HepG2 (cell line): ENCODE results near the gene INPP5E. TPM values are rescaled to one million over a fixed set of nuclear protein-coding genes. Genes with fewer than 3 reads are reported as not detected.

Experiments
- AGO1 ChIP-seq: fragments of 200-400 bp; formaldehyde crosslinking; IDR thresholded peaks from 2 replicates; pipeline ENCODE4 v1.6.1; 2017; ENCODE audit warnings: mild to moderate bottlenecking, low read depth, low read length, moderate library complexity; ENCODE audit not compliant: poor library complexity, severe bottlenecking
- AGO2 ChIP-seq: fragments of 200-400 bp; formaldehyde crosslinking; optimal IDR thresholded peaks from 2 replicates; pipeline ENCODE3; 2017; ENCODE audit warnings: mild to moderate bottlenecking, low read depth, low read length, moderate library complexity
- HIVEP1 ChIP-seq: sonication (generic); formaldehyde crosslinking; IDR thresholded peaks from 2 replicates; pipeline ENCODE4 v1.4.0; 2020; ENCODE audit warnings: mild to moderate bottlenecking, missing genetic modification reagents
- NONO ChIP-seq, 2 experiments: fragments of 450-650 bp in 1 of 2; sonication (generic) in 1 of 2; formaldehyde crosslinking in 1 of 2; IDR thresholded peaks in 1 of 2; conservative IDR thresholded peaks in 1 of 2; 2 replicates each; pipeline versions ENCODE4 v1.6.1 to v1.8.0; 2017 to 2022; ENCODE audit warnings: mild to moderate bottlenecking in 1 of 2, missing genetic modification reagents in 1 of 2, moderate library complexity in 1 of 2
- PHF5A ChIP-seq: IDR thresholded peaks from one replicate; pipeline ENCODE4 v1.6.1; 2018; ENCODE audit warnings: low read depth, missing genetic modification reagents; ENCODE audit not compliant: unreplicated experiment
- RFX5 ChIP-seq: IDR thresholded peaks from 2 replicates; pipeline ENCODE4 v1.6.1; 2011; ENCODE audit warnings: low read depth, low read length, improper control_type of control experiment
- SALL1 ChIP-seq: sonication (generic); formaldehyde crosslinking; IDR thresholded peaks from 2 replicates; pipeline ENCODE4 v1.8.0; 2022; ENCODE audit warnings: mild to moderate bottlenecking, missing genetic modification reagents
- SIN3B ChIP-seq: fragments of 150-350 bp; IDR thresholded peaks from 2 replicates; pipeline ENCODE4 v1.6.1; 2014; ENCODE audit warnings: low read length
- SKI ChIP-seq: fragments of 450-650 bp; IDR thresholded peaks from one replicate; pipeline ENCODE4 v1.6.1; 2018; ENCODE audit warnings: mild to moderate bottlenecking; ENCODE audit not compliant: partially characterized antibody
- ZFP1 ChIP-seq: IDR thresholded peaks from 2 replicates; pipeline ENCODE4 v1.6.1; 2016
- ZFP36L1 ChIP-seq: sonication (generic); formaldehyde crosslinking; IDR thresholded peaks from 2 replicates; pipeline ENCODE4 v1.8.0; 2022; ENCODE audit warnings: mild to moderate bottlenecking, missing genetic modification reagents, moderate library complexity
- ZNF138 ChIP-seq: sonication (generic); formaldehyde crosslinking; IDR thresholded peaks from 2 replicates; pipeline ENCODE4 v1.5.0; 2020; ENCODE audit warnings: mild to moderate bottlenecking, low read depth, missing genetic modification reagents
- ZNF180 ChIP-seq: sonication (generic); formaldehyde crosslinking; IDR thresholded peaks from 2 replicates; pipeline ENCODE4 v1.4.0; 2020; ENCODE audit warnings: low read depth, missing genetic modification reagents, borderline replicate concordance
- ZNF619 ChIP-seq: sonication (generic); formaldehyde crosslinking; IDR thresholded peaks from 2 replicates; pipeline ENCODE4 v1.4.0; 2020; ENCODE audit warnings: mild to moderate bottlenecking, missing genetic modification reagents
- ZSCAN25 ChIP-seq: sonication (generic); formaldehyde crosslinking; IDR thresholded peaks from 2 replicates; pipeline ENCODE4 v1.8.0; 2022; ENCODE audit warnings: mild to moderate bottlenecking, missing genetic modification reagents
- polyA plus RNA-seq, 8 experiments: library from polyadenylated mRNA; depleted of rRNA in 3 of 8; stranded (reverse) in 7 of 8; unstranded in 1 of 8; fragments of >200 nt; fragmentation: Illumina TruSeq in 4 of 8; extraction: Trizol in 4 of 8; gene quantifications; 2 replicates each; pipeline versions ENCODE4 v1.2.1 to v1.2.3, GENCODE V29; 2011 to 2016; ENCODE audit warnings: low read depth in 4 of 8, missing spikeins in 1 of 8, mixed read lengths in 1 of 8; ENCODE audit not compliant: insufficient read depth in 1 of 8
- total RNA-seq, 5 experiments: library from RNA; depleted of rRNA; stranded (reverse); fragments of >200 nt; fragmentation: Illumina TruSeq; extraction: Trizol; gene quantifications; 2 replicates each; pipeline ENCODE4 v1.2.3, GENCODE V29; 2016; ENCODE audit warnings: low read depth in 1 of 5
- TF ChIP-seq, protein P1 (sequence below): sonication (generic); formaldehyde crosslinking; IDR thresholded peaks from 2 replicates; pipeline ENCODE4 v1.4.0; 2020; ENCODE audit warnings: mild to moderate bottlenecking, low read depth, missing genetic modification reagents
- TF ChIP-seq, protein P2 (sequence below): IDR thresholded peaks from 2 replicates; pipeline ENCODE4 v1.4.0; 2020; ENCODE audit warnings: mild to moderate bottlenecking, missing genetic modification reagents
- TF ChIP-seq, protein P3 (sequence below): sonication (generic); formaldehyde crosslinking; IDR thresholded peaks from 2 replicates; pipeline ENCODE4 v1.9.0; 2021; ENCODE audit warnings: missing genetic modification reagents, borderline replicate concordance
- TF ChIP-seq, protein P4 (sequence below), 2 experiments: sonication (generic) in 1 of 2; formaldehyde crosslinking in 1 of 2; IDR thresholded peaks; 2 replicates each; pipeline versions ENCODE4 v1.5.1 to v1.6.1; 2011 to 2020; ENCODE audit warnings: borderline replicate concordance in 1 of 2, low read depth in 1 of 2, low read length in 1 of 2, mild to moderate bottlenecking in 1 of 2, missing genetic modification reagents in 1 of 2, moderate library complexity in 1 of 2

INPP5E gene
- total and polyA plus RNA-seq, 2 of the 13 experiments (the other 11 are each of a cell fraction or from before 2014, with no cell fraction given) = 5.5 TPM

DNA sequence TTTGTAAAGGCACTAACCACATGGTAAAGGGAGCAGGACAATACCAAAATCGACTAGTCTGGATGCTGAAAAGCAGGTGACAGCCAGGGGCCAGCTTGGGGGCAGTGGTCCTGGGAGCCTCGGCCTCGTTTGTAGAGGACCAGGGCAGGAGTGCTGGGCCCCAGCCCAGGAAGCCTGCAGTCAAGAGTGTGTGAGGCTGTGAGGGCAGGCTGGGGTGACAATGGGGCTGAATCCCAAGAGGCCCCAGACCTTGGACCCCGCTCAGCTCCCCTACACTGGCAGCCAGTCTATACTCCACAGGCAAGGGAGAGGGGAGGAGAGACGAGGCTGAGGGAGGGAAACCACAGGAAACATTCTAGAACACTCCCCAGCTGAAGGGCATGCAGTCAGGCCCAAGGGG lies 2.6 kb upstream of the INPP5E start (continued):
- no peak for TF ChIP-seq NONO (IDR thresholded peaks at IDR 0.05)
- 0 out of 2 replicates have a peak, but pooled peaks have one; percentile 3 for TF ChIP-seq NONO (CRISPR knock-in tag; conservative IDR thresholded peaks at IDR 0.05)
- no peak for TF ChIP-seq AGO1
- peak; percentile 89 for TF ChIP-seq ZSCAN25 (CRISPR knock-in tag)
- no peak for TF ChIP-seq RFX5
- TF ChIP-seq, protein P1, sequence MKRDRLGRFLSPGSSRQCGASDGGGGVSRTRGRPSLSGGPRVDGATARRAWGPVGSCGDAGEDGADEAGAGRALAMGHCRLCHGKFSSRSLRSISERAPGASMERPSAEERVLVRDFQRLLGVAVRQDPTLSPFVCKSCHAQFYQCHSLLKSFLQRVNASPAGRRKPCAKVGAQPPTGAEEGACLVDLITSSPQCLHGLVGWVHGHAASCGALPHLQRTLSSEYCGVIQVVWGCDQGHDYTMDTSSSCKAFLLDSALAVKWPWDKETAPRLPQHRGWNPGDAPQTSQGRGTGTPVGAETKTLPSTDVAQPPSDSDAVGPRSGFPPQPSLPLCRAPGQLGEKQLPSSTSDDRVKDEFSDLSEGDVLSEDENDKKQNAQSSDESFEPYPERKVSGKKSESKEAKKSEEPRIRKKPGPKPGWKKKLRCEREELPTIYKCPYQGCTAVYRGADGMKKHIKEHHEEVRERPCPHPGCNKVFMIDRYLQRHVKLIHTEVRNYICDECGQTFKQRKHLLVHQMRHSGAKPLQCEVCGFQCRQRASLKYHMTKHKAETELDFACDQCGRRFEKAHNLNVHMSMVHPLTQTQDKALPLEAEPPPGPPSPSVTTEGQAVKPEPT (CRISPR knock-in tag) = no peak
- TF ChIP-seq, protein P2, sequence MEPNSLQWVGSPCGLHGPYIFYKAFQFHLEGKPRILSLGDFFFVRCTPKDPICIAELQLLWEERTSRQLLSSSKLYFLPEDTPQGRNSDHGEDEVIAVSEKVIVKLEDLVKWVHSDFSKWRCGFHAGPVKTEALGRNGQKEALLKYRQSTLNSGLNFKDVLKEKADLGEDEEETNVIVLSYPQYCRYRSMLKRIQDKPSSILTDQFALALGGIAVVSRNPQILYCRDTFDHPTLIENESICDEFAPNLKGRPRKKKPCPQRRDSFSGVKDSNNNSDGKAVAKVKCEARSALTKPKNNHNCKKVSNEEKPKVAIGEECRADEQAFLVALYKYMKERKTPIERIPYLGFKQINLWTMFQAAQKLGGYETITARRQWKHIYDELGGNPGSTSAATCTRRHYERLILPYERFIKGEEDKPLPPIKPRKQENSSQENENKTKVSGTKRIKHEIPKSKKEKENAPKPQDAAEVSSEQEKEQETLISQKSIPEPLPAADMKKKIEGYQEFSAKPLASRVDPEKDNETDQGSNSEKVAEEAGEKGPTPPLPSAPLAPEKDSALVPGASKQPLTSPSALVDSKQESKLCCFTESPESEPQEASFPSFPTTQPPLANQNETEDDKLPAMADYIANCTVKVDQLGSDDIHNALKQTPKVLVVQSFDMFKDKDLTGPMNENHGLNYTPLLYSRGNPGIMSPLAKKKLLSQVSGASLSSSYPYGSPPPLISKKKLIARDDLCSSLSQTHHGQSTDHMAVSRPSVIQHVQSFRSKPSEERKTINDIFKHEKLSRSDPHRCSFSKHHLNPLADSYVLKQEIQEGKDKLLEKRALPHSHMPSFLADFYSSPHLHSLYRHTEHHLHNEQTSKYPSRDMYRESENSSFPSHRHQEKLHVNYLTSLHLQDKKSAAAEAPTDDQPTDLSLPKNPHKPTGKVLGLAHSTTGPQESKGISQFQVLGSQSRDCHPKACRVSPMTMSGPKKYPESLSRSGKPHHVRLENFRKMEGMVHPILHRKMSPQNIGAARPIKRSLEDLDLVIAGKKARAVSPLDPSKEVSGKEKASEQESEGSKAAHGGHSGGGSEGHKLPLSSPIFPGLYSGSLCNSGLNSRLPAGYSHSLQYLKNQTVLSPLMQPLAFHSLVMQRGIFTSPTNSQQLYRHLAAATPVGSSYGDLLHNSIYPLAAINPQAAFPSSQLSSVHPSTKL = no peak
- peak; percentile 16 for TF ChIP-seq PHF5A
- no peak for TF ChIP-seq ZNF619
- no peak for TF ChIP-seq SIN3B
- TF ChIP-seq AGO2 = no peak
- TF ChIP-seq ZNF180 = no peak
- 0 out of 2 replicates have a peak, but pooled peaks have one; percentile 5 for TF ChIP-seq SALL1 (CRISPR knock-in tag)
- no peak for TF ChIP-seq ZNF138 (CRISPR knock-in tag)
- TF ChIP-seq ZFP1 (CRISPR knock-in tag) = no peak
- TF ChIP-seq ZFP36L1 (CRISPR knock-in tag) = no peak
- TF ChIP-seq, protein P3, sequence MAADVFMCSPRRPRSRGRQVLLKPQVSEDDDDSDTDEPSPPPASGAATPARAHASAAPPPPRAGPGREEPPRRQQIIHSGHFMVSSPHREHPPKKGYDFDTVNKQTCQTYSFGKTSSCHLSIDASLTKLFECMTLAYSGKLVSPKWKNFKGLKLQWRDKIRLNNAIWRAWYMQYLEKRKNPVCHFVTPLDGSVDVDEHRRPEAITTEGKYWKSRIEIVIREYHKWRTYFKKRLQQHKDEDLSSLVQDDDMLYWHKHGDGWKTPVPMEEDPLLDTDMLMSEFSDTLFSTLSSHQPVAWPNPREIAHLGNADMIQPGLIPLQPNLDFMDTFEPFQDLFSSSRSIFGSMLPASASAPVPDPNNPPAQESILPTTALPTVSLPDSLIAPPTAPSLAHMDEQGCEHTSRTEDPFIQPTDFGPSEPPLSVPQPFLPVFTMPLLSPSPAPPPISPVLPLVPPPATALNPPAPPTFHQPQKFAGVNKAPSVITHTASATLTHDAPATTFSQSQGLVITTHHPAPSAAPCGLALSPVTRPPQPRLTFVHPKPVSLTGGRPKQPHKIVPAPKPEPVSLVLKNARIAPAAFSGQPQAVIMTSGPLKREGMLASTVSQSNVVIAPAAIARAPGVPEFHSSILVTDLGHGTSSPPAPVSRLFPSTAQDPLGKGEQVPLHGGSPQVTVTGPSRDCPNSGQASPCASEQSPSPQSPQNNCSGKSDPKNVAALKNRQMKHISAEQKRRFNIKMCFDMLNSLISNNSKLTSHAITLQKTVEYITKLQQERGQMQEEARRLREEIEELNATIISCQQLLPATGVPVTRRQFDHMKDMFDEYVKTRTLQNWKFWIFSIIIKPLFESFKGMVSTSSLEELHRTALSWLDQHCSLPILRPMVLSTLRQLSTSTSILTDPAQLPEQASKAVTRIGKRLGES = no peak
- TF ChIP-seq, protein P4, sequence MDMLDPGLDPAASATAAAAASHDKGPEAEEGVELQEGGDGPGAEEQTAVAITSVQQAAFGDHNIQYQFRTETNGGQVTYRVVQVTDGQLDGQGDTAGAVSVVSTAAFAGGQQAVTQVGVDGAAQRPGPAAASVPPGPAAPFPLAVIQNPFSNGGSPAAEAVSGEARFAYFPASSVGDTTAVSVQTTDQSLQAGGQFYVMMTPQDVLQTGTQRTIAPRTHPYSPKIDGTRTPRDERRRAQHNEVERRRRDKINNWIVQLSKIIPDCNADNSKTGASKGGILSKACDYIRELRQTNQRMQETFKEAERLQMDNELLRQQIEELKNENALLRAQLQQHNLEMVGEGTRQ (IDR thresholded peaks at IDR 0.05; ENCODE audit: low read depth, low read length) = no peak
- TF ChIP-seq, protein P4 (CRISPR knock-in tag; IDR thresholded peaks at IDR 0.05; ENCODE audit: borderline replicate concordance) = no peak
- TF ChIP-seq HIVEP1 = no peak
- no peak for TF ChIP-seq SKI
